ENCODE results near the gene SERPIND1.
"Not testable (repeated sequence)": the region's sequence is repeated elsewhere in the genome, so short reads cannot be mapped to it uniquely, and the experiment has no call there.

SERPIND1 gene, protein sequence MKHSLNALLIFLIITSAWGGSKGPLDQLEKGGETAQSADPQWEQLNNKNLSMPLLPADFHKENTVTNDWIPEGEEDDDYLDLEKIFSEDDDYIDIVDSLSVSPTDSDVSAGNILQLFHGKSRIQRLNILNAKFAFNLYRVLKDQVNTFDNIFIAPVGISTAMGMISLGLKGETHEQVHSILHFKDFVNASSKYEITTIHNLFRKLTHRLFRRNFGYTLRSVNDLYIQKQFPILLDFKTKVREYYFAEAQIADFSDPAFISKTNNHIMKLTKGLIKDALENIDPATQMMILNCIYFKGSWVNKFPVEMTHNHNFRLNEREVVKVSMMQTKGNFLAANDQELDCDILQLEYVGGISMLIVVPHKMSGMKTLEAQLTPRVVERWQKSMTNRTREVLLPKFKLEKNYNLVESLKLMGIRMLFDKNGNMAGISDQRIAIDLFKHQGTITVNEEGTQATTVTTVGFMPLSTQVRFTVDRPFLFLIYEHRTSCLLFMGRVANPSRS

DNA sequence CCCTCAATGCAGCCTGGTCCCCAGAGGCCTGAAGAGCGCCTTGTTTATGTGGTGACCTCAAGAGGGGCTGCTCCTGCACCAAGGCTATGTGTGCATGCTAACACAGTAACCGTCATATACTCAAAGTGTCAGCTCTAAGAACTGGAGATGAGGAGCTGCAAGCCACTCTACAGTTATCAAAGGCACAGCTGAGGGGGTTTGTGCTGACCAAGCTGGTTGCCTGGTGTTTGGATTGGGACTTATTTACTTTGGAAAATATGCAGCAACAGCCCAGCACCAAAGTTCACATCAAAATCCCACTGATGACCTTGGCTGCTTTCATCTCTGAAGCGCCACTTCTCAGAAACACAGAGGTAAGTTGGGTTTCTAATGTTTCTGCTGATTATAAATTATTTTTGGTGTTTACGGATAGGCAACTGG, at the start of gene SERPIND1:
TSS of gene SERPIND1 (plus strand) at position 321 of the 420 bp plus-strand sequence. CDS start 5,200 bp downstream, outside the sequence.
- no peak for DNase-seq

DNA sequence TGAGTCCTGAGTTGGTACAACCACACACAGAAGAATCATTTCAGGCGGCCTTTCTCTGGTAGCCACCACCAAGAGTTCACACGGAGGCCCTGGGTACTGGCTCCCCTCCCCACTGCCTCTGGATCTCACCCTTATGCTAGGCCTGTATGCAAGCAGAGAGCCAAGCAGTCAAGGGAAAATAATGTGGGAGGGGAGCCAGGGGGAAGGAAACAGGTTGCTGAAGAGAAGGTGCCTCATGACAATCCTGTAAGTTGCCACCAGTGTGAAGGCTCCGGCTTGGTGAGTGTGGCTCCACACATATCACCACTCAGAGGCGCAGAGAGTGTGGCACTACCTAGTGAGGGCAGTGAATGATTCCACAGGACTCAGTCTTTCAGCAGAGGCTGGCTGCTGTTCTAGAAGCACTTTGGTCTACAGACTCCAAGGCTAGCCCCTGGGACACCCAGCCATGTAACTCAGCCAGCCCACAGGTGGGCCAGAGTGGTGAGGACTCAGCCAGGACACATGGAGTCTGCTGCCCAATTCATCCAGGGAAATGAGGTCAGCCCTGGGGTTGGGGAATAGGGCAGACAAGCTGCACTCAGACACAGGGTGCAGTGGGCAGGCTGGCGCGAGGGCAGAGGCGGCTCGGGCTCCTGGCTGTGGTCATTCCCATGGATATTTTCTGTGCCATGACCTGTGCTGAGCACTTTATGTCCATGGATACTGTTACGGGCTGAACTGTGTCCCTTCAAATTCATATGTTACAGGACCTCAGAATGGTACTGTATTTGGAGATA, 49.0 kb upstream of the SERPIND1 start:
- no peak for DNase-seq

DNA sequence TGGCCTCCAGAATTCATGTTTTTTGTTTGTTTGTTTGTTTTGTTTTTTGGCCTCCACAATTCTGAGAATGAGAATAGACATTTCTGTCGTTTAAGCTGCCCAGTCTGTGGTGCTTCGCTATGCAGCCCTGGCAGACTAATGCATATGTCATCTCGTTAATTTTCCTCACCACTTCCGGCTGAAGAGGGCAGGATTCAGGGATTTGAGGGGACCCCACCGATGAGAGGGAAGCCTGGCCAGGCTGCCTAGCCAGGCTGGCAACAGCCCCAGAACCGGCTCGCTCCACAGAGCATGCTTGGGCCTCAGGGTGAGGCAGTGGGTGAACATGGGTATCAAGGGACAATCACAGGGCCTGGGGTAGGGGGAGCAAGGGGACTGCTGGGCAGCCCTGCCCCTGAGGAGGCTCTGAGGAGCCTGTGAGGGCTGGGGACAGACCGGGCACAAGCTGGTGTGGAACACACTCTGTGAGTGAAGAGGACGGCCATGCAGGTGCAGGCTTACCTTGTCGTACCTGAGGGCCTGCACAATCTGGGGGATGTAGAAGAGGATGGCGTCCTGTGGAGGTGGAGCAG, 47.8 kb upstream of the SERPIND1 start:
- DNase-seq, result no peak

DNA sequence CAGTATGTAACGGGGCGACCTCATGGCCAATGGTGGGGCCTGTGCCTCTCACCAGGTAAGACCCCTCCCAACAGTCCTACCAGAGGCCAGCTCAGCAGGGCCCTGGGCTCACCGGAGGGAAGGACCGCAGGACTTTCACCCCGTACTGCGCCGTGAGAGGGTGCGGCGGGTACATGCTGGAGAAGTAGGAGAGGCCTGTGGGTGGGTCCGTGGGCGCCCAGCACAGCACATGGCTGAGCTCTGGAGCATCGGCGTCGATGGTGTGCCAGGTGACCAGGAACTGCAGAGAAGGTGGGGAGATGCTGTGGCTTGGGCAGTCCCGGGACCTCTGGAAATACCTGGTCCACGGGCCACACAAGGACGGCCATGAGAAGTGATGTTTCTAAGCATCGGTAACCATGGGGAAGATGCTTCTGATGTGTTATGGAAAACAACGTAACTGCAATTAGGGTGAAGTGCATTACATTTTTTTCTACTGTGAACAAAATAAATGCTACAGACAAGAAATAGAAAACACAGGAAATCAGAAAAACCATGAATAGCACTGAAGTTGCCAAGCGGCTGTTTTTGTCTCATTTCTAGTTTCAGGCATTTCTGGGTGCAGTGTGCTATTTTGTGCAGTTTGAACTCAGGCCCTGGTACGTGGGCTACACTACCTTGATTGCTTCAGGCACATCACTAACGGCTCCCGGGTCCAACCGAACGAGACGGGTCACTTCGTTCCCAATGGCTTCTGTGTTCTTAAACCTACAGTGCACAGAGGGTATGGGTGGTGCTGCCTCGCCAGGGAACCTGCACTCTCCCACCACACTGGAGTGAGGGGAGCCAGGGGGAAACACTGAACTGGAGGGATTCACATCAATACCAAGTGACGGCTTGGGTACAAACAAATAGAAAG, 46.5 kb upstream of the SERPIND1 start:
- DNase-seq, result no peak

DNA sequence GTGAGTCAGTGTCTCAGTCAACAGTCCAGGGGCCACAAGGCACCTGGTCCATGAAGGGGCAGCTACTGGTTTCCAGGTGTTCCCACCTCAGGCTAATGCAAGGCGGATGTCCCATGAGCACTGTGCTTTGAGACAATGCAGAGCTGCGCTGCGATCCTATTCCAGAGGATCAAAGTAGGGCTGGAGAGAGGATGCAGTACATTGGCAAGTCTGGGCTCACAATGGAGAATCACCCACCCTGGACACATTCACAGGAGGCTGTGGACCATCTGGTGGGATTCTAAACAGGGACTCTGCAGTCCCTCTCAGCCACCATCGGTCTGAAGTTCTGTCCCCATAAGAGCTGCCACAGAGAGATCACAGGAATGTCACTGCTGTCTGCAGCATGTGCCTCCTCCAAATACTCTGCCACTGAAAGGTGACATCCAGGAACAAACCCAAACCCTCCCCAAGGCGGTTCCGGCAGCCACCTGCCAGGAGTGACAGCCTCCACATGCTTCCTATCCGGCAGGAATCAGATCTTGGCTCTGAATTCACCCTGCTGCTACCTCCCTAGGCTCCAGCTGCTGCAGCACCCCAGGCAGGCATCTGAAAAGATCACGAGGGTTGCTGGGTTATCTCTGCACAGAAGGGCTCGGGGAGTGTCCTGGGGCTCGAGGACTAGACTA, 45.3 kb upstream of the SERPIND1 start:
- DNase-seq, result no peak

DNA sequence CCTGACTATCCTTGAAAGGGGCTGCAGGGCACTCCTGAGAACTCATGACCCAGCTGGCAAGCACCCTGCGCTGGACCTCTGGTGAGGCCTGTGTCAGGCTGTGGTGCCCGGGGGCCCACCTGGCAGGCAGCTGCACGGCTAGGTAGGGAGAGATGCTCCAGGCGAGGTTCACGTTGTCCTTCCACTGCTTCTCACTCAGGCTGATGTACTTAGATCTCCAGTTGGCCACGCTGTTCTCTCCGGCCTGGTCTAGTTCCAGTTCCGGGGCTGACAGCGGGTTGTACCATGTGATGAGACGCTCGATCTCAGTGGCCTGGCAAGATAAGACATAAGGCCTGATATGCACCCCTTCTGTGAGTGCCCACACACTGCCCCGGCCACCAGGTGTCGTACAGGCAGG, 44.7 kb upstream of the SERPIND1 start:
- no peak for DNase-seq

DNA sequence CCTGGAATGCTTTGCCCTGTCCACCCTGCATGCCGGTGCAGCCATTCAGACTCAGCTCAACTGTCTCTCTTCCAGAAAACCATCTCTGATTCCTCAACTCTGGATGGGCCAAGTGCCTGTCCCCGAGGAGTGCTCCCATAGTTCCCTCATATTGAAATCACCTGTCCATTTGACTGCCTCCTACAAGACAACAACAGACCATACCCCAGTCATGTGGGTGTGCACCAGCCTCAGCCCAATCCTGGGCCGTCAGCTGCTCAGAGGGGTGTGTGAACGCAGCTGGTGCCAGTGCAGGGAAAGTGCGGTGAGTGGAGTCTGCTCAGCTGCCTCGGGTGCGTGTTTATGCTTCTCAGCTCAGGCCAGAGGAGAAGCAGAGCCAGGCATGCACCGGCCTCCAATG, 41.5 kb upstream of the SERPIND1 start:
- DNase-seq, result not testable (repeated sequence)

DNA sequence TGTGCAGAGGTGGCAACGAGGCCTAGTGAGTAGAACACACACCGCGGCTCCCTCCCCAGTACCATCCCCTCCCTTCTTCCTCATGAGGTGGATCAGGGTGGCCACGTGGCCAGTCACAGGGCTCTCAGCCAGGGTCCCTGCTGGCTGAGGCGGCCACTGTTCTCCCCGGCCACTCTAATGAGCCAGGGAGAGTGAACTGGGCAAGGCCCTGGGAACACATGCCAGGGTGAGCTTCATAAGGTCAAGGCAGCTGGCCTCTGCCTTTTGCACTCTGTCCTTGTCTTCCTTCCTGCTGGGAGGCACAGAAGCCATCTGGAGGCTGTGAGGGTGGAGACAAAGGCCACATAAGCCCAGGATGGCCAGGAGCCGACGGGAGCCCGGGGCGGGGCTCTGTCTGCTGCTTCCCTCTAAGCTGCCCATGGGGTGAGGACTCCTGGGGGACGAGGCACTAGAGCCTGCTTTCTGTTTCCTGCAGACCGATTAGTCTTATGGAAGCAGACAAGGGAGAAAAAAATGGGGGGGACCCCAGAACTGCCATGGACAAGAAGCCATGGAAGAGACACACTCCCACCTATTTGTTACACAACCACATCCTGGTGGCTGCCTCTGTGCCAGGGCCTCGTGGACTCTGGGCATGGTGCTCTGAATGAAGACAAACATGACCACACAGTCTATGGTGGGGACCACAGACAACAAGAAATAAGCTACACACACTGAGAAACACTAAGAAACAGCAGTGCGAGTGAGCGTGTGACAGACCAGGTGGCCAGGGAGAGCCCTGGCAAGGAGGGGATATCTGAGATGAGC, 38.4 kb upstream of the SERPIND1 start:
- DNase-seq, result not testable (repeated sequence)

DNA sequence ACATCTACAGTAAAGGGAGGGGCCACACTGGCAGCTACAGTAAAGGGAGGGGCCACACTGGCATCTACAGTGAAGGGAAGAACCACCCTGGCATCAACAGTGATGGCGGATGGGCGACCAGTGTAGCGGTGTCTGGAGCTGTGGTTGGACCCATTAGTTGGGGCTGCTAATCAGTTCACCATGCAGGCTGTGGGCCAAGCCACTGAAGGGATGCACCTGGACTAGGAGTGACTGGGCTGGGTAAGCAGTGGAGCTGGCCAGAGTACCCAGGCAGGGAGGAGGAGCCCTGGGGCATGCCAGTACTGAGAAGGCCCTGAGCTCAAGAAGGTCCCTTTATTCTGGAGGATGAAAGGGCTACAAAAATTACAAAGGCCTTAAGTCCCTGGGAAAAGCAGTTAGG, 37.0 kb upstream of the SERPIND1 start:
- not testable (repeated sequence) for DNase-seq

DNA sequence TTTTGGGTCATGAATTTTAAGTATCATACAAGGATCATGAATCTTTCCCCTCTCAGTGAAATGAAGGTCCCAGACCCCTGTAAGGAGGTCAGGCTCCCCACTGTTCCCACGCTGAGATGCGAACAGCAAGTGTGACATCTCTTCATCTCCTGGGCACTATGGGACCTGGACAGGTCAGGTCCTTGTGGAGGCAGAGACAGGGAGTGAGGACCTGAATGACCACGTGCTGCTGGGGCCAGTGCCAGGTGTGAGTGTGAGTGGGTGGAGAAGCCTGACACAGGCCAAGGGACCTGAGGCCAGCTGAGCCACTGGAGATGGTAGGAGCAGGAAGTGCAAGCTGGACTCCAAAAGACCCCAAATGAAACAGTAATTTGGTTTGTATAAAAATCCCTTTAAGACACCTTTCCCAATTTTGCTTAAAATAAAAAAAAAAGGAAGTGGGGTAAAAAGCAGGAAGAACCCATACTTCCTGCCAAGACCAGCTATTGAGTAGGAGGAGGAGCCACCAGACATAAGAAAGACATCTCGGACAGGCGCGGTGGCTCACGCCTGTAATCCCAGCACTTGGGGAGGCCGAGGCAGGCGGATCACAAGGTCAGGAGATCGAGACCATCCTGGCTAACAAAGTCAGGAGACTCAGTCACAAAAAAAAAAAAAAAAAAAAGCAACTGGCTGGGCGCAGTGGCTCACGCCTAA, 35.4 kb upstream of the SERPIND1 start:
- DNase-seq, result no peak

DNA sequence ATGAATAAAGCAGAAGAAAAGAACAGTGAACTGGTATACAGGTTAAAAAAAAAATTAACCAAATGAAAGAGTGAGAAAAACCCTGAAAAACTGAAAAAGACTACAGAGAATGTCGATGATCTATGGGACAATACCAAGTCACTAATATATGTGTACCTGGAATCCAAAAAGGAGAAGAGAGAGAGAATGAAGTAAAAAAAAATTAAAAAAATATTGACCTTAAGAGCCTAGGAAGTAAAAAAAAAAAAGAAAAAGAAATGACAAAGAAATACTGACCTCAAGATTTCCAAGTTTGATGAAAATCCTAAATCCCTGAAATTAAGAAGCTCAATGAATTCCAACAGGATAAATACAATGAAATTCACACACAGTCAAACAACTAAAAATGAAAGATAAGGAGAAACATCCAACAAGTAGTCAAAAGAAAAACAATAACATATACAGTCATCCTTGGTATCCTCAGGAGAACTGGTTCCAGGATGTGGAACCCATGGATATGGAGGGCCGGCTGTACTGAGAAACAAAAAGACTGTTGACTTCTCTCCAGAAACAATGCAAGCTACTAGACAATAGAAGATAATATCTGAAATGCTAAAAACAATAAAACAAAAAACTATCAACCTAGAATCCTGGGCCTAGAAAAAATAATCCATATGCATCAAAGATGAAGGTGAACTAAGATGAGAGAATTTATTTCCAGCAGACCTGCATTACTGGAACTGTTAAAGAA, 33.5 kb upstream of the SERPIND1 start:
- no peak for DNase-seq

DNA sequence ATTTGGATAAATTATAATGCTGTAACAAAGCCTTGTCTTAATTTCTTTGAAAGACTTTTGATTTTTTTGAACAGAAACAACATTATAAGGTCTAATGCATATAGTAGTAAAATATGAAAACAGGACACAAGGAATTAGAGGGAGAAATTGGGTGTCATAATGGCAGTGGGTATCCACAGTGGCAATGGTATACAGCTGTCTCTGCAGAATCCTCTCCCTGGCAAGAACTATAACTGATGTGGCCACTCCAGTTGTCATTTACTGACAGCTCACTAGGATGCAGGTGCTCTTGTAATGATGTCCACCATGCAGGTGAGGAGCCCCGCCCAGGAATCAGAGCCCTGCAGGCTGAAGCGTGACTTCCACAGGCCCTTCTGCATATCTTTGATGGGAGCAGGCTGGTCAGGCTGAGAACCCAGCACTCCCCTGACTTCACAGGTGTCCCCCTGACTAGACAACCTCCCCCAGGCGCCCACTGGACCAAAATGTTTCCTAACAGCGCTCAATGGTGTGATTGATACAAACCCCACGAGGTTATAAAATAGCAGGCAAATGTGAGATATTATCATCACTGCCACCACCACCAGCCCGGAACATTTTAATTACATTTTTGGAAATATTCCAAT, 32.8 kb upstream of the SERPIND1 start:
- DNase-seq, result no peak

DNA sequence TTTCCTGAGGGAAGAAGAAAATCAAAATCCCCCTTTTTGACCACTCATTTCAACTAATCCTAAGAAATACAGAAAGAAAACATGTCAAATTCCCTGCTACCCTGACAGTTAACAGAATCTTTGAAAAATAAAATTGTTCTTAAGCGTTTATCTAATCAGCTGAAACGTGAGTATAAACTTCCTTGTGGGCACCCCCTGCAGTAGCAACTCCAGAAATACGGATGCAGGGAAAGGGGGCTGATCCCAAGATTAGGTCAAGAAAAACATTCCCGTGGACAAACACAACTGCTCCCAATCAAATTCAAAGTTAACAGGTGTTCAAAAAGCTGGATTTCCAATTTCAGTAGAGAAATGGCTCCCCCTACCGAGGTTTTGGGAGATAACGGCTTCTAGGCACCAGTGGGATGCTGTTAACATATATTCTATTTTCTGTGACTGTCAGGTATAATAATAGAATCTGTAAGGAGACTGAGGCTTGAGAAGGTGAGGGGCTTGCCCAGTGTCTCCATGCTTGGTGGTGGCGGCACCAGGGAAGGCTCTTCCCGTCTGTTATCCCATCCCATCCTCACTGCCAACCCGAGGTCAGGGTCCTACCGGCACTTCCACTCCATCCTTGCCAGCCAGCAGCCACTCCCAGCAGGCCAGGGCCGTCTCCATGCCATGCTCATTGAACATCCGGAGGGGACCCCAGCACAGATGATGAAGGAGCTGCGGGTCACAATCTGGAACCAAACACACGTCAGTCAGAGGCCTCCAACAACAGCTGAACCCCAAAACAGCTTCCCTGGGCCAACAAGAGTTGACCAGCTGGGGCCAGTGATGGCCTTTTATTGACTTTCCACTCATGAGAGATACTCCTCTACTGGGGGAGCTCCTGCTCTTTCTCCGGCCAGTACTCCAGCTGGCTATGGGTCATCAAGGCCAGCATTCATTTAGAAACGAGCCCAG, 32.0 kb upstream of the SERPIND1 start:
- peak; percentile 31 for DNase-seq

DNA sequence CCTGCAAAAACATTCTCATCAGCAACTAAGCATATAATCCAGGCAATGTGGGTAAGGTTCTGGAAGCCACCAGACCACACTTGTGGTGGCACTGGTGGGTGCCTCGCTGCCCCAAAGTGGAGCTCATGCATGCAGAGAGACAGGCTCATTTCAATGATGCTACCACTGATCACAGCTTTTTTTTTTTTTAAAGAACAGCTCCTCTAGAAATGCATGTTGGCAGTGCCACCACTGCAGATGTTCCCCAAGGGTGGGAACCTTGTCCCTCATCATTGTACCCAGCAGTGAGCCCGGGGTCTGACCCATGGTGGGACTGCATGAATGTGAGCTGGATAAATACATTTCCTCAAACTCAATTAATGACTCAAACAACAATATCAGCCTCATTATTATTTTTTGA, 31.1 kb upstream of the SERPIND1 start:
- no peak for DNase-seq

DNA sequence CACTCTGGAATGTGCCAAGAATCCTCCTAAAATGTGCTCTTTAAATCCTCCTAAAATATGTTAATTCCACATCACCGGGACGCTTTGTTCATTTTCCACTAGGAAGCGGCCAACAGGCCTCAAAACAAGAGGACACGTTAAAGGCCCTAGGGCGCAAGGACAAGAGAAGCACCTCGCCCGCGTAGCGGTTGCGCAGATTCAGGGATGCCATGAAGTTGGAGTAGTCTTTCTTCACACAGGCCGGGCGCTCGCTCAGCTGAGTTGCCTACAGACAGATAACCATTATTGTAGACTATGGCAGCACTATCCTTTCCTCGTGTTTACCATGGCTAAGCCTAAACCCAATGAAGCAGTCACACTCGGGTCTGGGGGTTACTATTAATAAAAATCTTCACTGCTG, 29.5 kb upstream of the SERPIND1 start:
- no peak for DNase-seq

DNA sequence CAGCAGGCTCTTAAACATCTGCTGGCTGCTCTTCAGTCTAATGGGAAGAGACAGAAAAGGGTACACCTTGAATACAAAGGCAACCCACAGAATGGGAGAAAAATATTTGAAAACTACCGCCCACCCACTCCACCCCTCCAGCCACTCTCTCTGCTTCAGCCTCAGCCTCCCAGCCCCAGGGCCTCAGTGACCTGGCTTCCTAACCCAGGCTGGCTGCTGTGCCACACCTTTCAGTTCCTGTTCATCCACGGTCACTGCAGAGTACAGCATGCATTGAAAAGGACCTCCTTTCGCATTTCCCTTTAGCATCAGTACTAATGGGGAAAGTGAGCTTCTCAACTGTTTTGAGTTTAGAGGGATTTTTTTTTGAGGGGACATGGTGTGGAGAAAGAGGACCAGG, 28.8 kb upstream of the SERPIND1 start:
- DNase-seq, result no peak

DNA sequence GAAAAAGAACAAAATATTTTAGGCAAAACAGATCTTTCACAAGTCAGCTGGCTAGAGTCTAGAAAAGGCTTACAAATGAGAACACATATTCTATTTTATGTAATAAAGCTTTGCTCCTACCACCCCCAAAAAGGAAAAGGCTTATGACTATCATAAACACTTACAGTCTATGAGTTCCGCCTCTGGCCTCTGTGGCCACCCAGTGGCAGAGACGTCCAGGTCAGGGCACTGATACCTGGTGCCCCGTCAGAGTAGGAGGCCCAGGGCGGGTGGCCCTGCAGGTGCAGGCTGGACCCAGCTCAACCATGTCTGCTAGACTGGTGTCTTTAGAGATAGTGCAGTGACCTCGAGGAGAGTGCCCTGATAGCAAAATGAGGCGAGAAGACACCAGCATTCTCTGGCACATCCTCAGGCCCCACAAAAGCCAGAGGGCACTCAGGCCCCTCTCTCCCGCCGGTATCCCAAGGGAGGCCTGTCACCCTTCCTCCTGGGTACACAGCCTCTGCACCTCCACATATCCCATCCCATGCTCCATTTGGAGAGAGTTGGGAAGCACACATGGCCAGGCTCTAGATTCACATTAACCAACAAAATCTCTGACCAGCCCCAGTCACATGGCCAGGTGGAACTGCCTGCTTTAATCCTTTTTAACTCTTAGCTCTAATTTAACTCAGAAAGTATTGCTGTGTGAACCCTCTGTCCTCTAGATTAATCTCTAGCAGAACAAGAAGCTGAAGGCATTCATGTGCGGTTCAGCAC, 27.3 kb upstream of the SERPIND1 start:
- no peak for DNase-seq

Measured in stimulated activated CD4-positive, alpha-beta T cell treated with anti-CD3 and anti-CD28 coated beads, Interleukin-15, amount 100 ng/mL, for 24 hours (primary cell).